ENCODE measurements around the gene ZNF787.
A peak's percentile ranks its signal among the peaks of the same experiment; 100 is the strongest.
"Not testable (repeated sequence)": the region's sequence is repeated elsewhere in the genome, so short reads cannot be mapped to it uniquely, and the experiment has no call there.

The ZNF787 gene

DNA sequence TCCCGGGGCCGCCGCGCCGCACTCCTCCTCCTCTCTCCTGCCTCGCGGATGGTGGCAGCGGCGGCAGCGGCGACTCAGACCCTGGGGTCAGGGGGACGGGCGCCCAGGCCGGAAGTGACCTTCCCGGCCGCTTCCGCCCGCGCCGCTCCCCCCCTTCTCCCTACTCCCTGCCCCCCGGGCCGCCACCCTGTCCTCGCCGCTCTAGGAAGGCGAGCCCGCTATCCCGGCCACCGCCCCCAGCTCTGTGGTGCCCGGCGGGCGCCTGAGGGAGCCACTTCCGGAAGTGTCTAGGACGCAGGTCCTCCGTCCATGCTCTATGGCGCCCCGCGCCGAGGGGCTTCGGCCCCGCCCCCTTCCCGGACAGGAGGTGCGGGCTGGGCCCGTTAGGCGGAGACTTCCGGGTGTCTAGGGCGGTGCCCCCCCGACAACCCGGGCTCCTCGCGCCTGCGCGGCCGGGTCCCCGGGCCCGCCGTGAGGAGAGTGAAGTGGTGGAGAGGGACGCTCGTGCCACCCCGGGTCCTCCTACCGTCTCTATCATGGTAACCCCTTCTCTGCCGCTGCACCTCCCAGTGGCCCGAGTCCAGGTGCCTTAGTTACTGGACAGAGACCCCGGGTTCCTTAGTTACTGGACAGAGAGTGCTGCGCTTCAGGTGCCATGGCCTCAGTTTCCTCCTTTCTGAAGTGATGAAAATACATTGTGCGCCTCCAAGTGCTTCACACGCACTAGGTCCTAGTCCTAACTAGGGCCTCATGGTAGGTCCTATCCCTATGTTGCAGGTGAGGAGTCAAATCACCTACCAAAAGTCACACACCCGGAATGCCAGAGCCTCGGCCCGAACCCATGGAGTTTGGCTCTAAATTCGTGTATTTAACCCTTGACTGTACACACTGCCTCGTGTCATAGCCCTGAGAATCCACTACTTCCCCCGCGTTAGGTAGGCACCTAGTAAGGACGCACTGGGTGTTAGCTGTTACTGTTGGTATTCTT lies at the start of gene ZNF787:
Gene ZNF787 (minus strand): TSS at position 116 of the 988 bp plus-strand sequence. CDS start 18,078 bp downstream, outside the sequence.
- peak; percentile 100 for DNase-seq (ENCODE audit: low spot score)

DNA sequence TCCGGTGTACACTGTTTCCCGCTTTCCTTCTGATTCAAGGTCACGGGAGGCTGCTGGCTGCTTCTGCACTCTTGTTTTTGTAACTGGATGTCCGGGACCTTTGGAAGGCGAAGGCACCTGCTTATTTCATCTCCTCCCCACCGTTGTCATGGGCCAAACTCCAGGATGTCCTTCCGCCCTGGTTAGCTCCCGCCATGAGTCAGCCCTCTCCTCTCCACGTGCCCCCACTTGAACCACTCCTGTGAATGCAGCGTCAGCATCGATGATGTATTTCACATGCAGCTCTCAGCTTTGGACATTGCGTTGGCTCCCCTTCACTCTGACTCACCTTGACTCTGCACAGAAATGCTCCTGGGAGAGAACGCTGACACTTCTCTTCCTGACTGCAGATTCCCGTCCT lies 49.2 kb upstream of the ZNF787 start:
- no peak for DNase-seq (ENCODE audit: low spot score)

DNA sequence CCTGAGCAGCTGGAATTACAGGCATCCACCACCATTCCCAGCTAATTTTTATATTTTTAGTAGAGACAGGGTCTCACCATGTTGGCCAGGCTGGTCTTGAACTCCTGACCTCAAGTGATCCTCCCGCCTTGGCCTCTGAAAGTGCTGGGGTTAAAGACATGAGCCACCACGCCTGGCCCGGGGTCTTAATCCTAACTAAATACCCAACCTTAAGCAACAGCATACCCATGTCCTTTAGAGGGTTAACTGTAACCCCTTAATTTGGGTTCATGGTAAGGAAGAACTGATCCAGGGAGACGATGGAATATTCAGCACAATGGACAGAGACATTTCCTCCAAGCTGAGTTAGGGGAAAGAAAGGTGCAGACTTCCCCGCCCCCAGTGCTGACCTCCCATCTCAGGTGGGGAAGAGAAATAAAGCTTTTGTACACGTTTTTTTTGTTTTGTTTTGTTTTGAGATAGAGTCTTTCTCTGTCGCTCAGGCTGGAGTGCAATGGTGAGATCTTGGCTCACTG lies 46.0 kb upstream of the ZNF787 start:
- no peak for DNase-seq (ENCODE audit: low spot score)

DNA sequence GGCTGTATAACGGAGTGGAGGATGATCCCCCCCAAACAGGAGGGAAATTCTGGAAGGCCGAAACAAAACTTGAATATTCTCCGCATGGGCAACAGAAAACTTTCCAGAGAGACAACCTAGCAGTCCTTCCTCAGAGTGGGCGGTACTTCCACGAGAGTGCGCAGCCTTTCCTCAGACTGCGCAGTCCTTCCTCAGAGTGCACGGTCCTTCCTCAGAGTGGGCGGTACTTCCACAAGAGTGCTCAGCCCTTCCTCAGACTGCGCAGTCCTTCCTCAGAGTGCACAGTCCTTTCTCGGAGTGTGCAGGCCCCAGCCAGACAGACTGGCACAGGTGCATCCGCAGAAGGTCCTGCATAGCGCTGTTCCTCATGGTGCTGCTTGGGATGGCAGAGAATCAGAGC lies 42.0 kb upstream of the ZNF787 start:
- no peak for DNase-seq (ENCODE audit: low spot score)

DNA sequence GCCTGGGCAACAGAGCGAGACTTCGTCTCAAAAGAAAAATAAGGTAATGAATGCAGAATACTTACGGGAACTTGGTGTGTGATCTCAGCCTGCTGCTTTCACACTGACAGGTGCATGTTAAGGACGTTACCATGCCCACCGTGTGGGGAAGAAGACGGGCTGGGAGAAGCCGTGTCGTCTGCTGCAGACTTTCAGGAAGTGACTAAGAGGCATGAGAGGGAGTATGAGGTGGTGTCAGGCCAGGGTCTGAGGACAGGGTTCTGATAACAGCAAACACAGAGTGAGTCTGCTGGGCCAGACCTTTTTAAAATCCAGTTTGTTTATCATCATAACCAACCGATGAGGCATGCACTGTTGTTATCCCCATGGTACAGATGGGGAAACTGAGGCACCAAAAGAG lies 41.2 kb upstream of the ZNF787 start:
- no peak for DNase-seq (ENCODE audit: low spot score)

DNA sequence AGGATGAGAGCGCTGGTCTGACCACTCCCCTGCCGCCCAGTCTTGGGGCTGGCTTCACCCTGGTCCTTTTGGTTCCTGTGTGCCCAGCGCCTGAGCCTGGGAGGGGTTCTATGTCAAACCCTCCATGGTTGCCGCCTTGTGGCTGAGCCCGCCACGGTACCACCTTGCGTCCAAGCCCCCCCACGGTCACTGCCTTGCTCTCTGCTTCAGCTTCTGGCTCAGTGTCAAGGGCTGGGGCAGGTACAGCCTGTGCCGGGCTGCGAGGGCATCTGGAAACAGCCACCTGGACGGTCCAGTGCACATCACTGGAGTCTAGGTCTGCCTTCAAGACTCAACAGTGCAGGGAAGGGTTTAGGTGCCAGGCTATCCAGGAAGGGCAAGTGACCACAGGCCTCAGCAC lies 40.4 kb upstream of the ZNF787 start:
- no peak for DNase-seq (ENCODE audit: low spot score)

DNA sequence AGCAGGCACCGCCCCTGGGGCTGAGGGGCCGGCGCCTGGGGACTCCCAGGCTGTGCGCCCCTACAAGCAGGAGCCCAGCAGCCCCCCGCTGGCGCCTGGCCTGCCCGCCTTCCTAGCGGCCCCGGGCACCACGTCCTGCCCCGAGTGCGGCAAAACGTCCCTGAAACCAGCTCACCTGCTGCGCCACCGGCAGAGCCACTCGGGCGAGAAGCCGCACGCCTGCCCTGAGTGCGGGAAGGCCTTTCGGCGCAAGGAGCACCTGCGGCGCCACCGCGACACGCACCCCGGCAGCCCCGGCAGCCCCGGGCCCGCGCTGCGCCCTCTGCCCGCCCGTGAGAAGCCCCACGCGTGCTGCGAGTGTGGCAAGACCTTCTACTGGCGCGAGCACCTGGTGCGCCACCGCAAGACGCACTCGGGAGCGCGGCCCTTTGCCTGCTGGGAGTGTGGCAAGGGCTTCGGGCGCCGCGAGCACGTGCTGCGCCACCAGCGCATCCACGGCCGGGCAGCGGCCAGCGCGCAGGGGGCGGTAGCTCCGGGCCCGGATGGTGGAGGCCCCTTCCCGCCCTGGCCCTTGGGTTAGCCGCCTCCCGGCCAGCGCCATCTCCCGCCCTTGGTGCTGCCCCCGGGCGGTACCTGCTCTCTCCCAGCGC lies 38.7 kb upstream of the ZNF787 start:
- no peak for DNase-seq (ENCODE audit: low spot score)

DNA sequence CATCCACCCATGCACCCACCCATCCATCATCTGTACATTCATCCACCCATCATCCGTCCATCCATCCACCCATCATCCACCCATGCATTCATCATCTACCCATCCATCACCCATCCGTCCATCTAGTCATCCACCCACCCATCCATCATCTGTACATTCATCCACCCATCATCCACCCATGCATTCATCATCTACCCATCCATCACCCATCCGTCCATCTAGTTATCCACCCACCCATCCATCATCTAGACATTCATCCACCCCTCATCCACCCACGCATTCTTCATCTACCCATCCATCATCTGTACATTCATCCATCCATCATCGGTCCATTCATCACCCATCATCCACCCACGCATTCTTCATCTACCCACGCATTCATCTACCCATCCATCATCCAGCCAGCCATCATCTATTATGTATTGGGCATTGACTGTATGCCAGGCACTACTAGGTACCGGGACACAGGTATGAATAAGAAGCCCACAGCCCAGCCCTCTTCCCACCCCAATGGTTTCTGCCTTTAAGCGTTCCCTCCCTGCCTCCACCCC lies 38.0 kb upstream of the ZNF787 start:
- no peak for DNase-seq (ENCODE audit: low spot score)

DNA sequence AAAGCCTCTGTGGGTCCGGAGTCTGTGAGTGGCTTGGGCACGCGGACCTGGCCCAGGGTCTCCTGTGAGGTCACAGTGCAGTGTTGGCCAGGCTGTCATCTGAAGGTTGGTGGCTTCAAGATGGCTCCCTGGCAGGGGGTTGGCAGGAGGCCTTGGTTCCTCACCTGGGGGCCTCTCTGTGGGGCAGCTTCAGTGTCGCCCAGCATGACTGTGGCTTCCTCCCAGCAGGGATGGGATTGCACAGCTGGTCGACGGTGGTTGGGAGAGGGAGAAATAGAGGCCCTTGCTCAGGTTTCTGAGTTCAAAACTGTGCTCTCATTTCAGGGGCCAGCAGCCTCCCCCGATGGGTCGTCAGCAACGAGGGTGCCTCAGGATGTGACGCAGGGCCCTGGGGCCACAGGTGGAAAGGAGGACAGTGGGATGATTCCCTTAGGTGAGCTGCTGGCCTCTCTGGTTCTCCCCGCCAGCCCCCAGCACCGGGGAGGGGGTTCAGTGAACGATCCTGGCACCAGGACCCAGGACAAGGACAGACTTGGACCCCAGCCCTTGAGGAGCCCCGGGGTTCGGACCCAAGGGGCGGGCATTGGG lies 37.2 kb upstream of the ZNF787 start:
- DNase-seq (ENCODE audit: low spot score): no peak

DNA sequence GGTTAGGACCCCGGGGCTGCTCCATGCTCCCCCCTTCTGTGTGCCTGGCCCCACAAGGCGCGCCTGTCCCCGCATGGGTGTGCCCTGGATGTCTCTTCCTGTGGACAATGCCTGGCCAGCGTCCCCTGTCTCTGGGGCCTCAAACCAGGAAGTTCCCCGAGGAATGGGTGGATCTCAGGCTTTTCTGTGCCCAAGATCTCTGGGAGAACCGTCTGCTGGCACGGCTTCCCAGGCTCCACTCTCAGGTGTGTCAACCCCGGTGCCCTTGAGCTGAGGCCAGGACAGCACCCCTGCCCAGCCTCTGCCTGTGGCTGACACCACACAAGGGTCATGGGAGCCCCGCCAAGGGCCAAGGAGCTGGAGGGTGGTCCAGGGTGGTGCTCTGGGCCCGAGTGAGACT lies 35.7 kb upstream of the ZNF787 start:
- DNase-seq (ENCODE audit: low spot score): no peak

DNA sequence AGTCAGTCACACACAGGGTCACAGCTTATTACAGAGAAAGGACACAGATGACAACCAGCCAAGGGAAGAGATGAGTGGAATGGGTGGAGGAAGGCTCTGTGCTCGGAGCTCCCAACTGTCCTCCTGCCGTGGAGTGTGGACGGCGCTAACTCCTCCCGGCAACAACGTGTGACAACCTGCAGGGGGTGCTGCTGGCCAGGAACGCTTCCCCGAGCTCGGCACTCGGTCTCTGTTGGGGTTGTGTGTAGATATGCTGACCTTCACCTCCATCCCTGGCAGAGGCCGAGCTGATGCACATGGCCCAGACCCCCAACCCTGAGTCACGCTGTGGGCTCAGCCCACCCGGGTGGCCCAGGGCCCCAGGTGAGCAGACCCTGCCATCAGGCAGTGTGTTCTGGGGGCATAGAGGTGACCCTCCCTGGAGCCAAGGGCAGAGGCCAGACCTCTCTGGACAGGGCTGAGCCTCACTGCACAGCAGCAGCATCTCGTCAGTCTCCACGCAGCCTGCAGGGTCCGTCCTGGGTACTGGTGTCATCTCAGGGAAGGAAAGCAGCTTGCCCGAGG lies 34.1 kb upstream of the ZNF787 start:
- DNase-seq (ENCODE audit: low spot score): peak; percentile 72

DNA sequence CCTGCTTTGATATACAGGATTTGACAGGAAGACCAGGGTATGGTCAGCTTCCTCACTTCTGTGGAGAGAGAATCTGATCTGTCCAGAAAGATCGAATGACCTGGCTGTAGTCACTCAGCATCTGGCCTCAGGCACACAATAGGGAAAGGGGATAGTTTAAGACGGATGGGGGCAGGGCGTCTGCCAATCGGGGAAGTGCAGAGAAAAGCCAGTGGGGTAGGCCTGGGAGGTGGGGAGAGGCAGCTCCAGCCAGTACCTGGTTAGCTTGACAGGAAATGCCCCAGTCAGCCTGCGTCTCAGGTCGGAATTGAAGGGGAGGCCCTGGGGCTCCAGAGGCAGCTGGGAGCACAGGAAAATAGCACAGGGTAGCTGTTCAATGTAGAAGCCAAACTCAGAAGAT lies 32.4 kb upstream of the ZNF787 start:
- DNase-seq (ENCODE audit: low spot score): peak; percentile 70

DNA sequence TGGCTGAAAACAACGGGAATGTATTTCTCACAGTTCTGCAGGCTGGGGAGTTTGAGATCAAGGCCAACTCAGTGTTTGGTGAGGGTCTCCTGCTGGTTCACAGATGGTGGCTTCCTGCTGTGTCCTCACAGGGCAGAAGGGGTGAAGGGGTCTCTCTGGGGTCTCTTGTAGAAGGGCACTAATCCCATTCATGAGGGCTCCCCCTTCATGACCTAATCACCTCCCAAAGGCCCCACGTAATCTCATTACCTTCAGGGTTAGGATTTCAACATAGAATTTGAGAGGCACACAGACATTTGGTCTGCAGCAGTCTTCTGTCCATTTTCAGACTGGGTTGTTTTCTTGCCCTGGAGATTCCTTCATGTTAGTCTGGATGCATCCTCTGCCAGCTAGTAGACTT lies 31.5 kb upstream of the ZNF787 start:
- no peak for DNase-seq (ENCODE audit: low spot score)

DNA sequence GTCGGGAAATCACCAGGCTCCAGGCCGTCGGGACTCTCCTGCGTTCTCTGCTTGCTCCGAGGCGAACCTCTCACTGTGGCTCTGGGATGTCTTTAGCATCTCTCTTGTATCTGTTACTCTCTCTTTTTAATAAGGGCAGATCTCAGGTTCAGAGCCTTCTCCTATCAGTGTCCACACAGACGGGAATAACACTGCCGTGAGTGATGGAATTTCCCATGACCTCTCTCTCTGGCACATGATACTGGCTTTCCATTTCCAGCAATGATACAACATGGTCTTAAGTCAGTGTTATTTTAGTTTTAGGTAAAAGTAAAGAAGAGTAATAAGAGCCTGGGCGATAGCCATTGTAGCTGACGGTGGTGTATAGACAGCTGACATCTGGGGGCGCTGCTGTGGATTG lies 29.3 kb upstream of the ZNF787 start:
- DNase-seq (ENCODE audit: low spot score): no peak

DNA sequence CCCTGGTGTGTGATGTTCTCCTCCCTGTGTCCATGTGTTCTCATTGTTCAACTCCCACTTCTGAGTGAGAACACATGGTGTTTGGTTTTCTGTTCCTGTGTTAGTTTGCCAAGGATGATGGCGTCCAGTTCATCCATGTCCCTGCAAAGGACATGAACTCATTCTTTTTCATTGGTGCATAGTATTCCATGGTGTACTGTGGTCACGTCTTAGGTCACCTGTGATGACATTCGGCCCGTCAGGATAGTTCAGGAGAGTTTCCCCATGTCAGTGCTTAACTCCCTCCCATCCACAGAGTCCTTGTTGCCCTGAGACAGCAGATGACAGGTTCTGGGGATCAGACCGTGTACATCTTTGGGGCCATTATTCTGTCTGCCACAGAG lies 28.6 kb upstream of the ZNF787 start:
- no peak for DNase-seq (ENCODE audit: low spot score)

DNA sequence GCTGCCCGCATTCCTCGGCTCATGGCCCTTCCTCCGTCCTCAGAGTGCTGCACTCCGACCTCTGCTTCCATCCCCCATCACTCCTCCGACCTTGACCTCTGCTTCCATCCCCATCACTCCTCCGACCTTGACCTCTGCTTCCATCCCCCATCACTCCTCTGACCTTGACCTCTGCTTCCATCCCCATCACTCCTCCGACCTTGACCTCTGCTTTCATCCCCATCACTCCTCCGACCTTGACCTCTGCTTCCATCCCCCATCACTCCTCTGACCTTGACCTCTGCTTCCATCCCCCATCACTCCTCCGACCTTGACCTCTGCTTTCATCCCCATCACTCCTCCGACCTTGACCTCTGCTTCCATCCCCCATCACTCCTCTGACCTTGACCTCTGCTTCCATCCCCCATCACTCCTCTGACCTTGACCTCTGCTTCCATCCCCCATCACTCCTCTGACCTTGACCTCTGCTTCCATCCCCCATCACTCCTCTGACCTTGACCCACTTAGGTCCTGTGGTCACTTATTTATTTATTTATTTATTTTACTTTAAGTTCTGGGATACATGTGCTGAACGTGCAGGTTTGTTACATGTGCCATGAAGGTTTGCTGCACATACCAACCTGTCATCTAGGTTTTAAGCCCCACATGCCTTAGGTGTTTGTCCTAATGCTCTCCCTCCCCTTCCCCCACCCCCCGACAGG lies 28.0 kb upstream of the ZNF787 start:
- DNase-seq (ENCODE audit: low spot score): not testable (repeated sequence)

DNA sequence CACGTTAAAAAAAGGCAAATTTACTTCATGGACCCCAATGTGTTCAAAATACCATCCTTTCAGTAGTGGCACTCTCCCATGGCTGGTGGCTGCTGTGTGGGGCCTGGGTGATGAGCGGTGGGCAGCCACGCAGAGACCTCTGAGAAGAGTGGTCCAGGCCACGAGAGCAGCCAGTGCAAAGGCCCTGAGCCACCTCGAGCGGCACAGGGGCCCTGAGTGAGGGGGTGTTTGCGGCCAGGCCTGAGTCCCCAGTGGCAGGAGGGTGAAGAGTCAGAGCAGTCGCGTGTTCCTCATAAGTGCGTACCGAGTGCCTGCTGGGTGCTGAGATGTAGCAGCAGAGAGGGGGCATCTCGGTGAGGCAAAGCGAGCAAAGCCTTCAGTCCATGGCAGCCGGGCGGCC lies 27.0 kb upstream of the ZNF787 start:
- no peak for DNase-seq (ENCODE audit: low spot score)

DNA sequence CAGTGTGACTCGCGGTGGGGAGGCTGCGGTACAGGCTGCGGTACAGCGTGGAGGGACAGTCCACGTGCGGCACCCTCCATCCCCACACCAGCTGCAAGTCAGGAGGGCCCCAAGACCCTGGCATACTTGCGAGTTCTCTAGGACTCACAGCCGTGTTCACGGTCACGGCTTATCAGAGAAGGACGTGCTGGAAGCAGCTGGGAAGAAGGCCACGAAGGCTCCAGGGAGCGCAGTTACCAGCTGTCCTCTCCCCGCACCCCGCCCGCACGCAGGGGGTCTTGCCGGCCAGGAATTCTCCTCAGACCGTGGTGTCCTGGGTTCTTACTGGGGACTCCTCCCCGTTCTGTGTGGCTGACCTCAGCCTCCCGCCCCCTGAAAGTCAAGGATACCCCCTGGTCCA lies 26.2 kb upstream of the ZNF787 start:
- DNase-seq (ENCODE audit: low spot score): no peak

DNA sequence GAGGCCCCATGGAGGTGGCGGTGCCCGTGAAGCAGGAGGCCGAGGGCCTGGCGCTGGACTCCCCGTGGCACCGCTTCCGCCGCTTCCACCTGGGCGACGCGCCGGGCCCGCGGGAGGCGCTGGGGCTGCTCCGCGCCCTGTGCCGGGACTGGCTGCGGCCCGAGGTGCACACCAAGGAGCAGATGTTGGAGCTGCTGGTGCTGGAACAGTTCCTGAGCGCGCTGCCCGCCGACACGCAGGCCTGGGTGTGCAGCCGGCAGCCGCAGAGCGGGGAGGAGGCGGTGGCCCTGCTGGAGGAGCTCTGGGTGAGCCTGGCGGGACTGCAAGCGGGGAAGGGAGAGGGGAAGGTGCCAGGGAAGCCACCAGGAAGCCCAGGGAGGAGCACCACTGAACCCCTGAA lies 25.8 kb upstream of the ZNF787 start:
- no peak for DNase-seq (ENCODE audit: low spot score)

DNA sequence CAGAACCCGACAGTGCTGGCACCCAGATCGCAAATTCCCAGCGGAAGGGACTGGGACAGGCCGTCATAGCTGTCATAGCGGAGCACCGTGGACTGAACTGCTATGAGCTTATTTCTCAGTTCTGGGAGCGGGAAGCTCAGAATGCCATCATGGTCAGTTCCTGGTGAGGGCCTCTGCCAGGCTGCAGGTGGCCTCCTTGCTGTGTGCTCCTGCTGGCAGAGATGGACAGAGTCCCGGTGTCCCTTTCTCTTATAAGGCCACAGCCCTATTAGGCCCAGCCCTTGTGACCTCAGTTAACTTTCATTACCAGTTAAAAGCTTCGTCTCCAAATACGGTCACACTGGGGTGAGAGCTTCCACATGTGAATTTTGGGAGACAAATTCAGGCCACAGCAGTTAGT lies 24.6 kb upstream of the ZNF787 start:
- no peak for DNase-seq (ENCODE audit: low spot score)

DNA sequence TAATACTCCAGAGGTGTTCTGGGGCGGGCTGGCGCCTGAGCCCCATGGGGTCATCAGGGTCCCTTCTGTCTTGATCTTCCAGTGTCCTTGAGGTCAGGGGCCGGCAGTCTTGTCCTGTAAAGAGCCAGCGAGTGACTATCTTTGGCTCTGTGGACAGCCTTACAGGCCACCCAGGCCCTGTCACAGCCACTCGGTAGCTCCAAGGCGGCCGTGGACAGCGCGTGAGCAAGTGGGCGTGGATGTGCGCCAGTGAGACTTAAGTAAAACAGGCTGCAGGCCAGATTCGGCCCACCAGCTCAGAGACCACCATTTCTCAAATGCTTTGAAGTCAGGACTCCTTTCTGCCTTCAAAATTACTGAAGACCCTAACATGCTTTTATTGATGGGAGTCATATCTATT lies 23.7 kb upstream of the ZNF787 start:
- no peak for DNase-seq (ENCODE audit: low spot score)

DNA sequence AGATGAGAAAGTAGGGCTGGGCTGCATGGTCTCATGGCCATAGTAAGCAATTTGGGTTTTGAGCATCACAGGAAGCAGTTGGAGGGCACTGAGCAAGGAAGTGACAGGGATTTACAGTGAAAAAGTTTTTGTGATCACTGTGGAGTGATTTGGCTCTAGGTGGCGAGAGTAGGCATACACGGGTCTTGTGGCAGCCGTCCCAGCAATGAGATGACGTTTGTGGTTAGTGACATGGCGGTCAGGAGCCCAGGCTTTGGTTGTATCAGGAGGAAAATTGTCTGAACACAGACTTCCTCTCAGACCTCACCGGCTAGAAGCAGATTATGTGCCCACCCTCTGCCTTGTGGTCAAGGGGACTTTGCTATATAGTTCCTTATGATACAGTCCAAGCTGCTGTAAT lies 23.3 kb upstream of the ZNF787 start:
- no peak for DNase-seq (ENCODE audit: low spot score)

Data from ecto neural progenitor cell (in vitro differentiated cells).